ENCODE measurements around the gene PRR19.
"Not testable (repeated sequence)": the region's sequence is repeated elsewhere in the genome, so short reads cannot be mapped to it uniquely, and the experiment has no call there.

Gene PRR19

DNA sequence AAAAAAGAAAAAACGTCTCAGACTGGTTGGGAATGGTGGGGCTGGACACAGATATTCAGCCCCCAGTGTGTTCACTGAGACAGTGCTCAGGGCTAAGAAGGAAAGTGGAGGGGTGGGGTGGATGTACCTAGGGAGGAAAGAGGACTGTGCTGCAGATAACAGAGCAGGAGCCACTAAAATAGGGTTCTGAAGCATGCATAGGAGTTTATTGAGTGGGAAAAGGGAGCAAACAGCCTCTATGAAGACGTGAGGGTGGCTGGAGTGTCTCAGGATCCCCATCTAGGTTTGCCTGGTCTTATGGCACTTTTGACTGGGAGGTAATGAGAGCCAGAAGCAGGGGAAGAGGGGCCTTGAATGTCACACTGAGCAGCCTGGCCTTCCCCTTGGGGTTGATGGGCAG lies 26.9 kb downstream of the PRR19 start:
- DNase-seq, result no peak

DNA sequence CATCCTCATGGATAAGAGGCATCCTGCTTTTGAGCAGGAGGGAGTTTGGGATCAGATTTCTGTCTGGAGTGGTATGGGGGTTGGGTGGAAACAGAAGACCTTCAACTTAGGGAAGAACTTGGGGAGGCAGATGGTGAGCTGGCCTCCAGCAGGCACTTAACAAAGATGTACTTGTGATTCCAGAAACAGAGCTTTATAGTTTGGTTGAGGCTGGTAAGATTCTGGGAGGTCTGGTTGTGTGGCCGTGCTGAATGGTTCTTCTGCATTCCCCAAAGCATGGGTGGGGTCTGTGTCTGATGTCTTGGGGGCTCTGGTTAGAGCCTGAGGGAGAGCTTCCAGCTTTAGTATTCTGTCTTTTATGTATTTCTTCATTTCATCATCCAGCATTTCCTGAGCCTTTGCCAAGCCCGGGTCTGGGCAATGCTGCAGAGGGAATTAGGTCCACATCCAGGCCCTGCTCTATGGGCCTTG lies 28.3 kb downstream of the PRR19 start:
- DNase-seq, result no peak

DNA sequence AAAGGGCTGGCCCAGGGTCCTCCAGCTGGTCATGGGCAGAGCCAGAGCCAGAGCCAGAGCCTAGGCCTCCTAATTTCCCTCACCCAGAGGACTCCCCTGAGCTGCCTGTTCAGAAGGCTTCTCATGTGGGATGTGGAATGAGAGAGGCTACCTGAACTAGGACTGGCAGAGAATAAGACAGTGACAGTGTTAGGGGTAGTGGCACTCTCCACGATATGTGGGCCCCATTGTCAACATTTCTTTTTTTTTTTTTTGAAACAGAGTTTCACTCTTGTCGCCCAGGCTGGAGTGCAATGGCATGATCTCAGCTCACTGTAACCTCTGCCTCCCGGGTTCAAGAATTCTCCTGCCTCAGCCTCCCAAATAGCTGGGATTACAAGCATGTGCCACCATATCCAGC lies 29.4 kb downstream of the PRR19 start:
- DNase-seq, result not testable (repeated sequence)

DNA sequence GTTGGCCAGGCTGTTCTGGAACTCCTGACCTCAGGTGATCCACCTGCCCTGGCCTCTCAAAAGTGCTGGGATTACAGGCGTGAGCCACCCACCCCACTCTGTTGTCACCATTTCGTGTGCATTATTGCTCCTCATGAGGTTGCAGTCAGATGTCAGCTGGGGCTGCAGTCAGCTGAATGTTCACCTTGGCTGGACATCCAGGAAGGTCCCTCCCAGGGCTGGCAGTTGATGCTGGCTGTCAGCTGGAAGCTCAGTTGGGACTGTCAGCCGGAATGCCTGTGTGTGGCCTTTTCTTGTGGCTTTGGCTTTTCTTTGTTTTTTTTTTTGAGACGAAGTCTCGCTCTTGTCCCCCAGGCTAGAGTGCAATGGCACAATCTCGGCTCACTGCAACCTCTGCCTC lies 30.1 kb downstream of the PRR19 start:
- no peak for DNase-seq

DNA sequence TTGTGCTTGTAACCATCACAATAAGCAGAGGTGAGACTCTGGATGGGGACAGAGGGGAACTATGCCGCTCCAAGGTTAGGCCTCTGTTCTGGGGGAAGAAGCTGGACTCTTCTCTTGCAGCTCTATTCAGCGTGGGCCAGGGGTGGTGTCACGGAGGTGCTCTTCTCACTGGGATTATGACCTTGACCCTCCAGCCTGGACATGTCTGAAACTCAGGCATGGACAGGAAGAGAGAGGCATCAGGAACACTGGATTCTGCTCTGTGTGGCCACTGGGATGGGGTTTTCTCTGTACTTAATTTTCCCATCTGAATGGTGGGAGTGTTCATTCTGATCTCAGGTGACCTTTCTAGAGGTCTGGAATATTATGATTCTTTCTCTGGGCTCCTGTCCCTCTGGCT lies 31.1 kb downstream of the PRR19 start:
- DNase-seq, result no peak

DNA sequence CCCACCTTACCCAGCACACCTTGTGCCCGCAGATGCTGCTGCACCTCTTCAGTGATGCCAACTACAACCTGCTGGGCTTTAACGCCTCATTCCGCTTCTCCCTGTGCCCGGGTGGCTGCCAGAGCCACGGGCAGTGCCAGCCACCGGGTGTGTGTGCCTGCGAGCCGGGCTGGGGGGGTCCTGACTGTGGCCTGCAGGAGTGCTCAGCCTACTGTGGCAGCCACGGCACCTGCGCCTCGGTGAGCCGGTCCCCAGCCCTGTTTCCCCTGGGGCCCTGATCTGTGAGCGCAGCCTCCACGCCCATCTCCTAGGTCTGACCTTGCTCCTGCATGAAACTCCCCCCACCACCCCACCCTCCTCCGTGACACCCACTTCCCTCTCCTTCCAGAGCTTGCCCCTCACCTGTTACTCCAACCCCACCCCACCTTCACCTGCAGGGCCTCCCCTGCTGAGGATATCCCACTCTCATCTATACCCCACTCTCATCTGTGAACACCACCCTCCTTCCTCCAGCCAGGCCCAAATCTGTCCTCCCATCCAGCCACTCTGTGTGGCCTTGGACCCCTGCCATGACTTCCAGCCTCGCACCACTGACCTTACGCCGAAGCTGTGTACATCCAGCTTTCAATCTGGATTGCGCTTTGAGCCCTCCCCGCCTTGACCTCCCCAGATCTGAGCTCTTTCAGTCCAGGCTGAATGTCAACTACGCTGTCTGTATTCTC lies 32.2 kb downstream of the PRR19 start:
- no peak for DNase-seq

DNA sequence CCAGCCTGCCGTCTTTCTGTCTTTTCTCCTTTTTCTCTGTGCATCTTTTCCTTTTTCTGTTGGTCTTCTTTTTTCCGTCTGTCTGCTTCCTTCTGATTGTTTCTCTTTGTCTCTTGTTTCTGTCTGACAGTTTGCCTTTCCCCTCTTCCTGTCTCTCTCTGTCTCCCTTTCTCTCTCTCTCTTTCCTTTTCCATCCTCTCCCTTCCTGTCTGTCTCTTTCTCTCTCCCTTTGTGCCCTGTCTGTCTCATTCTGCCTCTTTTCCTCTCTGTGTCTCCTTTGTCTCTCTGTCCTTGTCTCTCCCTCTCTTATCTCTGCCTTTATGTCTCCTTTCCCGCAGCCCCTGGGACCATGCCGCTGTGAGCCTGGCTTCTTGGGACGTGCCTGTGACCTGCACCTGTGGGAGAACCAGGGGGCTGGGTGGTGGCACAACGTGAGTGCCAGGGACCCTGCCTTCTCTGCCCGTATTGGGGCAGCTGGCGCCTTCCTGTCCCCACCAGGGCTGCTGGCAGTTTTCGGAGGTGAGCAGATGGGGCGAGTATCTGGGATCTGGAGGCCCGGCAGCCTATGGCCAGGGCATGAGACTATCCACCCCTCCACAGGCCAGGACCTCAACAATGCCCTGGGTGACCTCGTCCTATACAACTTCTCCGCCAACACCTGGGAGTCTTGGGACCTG lies 32.9 kb downstream of the PRR19 start:
- DNase-seq, result no peak

DNA sequence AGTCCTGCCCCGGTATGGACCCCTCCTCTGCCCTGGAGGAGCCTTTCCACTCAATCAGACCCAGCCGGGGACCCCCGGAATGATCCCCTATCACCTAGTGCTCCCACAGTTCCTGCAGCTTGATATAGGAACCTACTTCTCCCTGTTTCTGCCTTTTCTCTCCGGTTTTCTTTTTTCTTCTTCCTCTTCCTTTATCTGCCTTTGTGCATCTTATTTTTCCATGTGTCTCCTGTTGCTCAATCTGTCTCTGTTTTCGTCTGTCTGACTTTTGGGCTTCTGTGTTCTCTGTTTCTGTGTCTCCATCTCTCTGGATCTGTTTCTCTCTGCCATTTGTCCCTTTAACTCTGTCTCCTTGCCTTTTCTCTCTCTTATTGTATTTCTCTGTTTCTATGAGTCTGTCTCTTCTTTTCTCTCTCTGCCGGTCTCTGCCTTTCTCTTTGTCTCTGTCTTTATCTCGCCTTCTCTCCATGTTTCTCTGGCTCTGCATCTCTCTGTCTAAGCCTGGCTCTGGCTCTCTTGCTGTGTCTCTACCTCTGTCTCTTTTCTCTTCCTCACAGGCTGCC lies 33.5 kb downstream of the PRR19 start:
- DNase-seq, result no peak

DNA sequence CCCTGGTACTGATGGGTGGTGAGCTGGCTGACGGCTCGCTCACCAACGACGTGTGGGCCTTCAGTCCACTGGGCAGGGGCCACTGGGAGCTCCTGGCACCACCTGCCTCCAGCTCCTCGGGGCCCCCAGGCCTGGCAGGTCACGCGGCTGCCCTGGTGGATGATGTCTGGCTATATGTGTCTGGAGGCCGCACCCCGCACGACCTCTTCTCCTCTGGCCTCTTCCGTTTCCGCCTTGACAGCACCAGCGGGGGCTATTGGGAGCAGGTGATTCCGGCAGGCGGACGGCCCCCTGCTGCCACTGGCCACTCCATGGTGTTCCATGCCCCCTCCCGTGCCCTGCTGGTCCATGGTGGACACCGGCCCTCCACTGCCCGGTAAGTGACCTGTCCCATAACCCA lies 34.0 kb downstream of the PRR19 start:
- DNase-seq, result no peak

DNA sequence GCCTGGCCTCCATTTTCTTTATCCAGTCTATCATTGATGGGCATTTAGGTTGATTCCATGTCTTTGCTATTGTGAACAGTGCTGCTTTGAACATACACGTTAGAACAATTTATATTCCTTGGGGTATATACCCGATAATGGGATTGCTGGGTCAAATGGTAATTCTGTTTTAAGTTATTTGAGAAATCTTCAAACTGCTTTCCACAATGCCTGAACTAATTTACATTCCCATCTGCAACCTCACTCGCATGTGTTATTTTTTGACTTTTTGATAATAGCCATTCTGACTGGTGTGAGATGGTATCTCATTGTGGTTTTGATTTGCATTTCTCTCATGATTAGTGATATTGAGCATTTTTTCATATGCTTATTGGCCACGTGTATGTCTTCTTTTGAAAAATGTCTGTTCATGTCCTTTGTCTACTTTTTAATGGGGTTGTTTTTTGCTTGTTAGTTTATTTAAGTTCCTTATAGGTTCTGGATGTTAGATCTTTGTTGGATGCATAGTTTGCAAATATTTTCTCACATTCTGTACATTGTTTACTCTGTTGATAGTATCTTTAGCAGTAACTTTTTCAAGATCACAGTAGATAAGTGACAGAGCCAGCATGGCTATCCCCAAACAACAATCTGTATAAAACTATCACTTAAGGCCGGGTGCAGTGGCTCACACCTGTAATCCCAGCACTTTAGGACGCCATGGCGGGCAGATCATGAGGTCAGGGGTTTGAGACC lies 37.4 kb downstream of the PRR19 start:
- not testable (repeated sequence) for DNase-seq

DNA sequence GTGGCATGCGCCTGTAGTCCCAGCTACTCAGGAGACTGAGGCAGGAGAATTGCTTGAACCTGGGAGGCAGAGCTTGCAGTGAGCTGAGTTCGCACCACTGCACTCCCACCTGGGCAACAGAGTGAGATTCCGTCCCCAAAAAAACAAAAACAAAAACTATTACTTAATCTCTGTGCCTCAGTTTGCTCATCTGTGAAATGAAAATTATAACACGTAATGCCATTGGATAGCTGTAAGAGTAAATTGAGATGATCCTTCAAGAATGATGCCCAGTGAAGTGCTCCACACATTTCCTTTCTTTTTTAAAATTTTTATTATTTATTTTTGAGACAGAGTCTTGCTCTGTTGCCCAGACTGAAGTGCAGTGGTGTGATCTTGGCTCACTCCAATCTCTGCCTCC lies 38.0 kb downstream of the PRR19 start:
- DNase-seq, result not testable (repeated sequence)

DNA sequence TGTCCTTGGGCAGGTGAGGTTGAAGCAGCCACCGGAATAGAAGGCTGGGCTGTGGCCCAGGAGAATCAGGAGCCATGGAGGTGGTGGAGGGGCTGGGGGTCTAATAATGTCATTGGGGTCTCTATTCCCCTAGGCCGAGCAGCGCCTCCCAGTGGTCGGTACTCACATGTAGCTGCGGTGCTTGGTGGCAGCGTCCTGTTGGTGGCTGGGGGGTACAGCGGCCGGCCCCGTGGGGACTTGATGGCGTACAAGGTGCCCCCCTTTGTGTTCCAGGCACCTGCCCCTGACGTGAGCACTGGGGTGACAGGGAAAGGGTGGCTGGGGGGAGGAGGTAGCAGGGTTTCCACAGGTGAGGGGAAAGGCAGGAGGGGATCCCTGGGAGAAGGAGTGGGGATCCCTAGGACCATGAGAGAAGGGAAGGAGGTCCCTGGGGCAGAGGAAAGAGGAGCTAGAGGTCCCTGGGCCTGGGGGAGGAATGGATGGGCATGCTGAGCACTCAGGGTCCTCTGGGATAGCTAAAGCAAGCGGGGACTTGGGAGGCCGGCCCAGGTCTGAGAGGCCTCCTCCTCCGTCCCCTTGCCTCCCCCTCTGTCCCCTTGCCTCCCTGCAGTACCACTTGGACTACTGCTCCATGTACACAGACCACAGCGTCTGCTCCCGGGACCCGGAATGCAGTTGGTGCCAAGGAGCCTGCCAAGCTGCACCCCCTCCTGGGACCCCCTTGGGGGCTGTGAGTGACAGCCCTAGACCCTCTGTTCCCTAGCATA lies 41.6 kb downstream of the PRR19 start:
- no peak for DNase-seq

DNA sequence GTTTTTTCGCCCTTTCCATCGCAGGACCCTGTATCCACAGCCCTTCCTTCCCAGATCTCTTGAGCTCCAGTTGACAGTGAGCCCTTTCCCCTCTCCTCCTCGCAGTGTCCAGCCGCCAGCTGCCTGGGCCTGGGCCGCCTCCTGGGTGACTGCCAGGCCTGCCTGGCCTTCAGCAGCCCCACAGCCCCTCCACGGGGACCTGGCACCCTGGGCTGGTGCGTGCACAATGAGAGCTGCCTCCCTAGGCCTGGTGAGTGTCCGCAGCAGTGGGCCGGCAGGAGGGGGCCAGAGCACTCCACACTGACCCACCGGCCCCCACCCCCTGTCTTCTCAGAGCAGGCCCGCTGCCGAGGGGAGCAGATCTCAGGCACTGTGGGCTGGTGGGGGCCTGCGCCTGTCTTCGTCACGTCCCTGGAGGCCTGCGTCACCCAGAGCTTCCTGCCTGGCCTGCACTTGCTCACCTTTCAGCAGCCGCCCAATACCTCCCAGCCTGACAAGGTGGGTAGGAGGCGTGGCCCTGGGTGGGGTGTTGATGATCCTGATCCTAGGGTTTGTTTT lies 42.5 kb downstream of the PRR19 start:
- no peak for DNase-seq

DNA sequence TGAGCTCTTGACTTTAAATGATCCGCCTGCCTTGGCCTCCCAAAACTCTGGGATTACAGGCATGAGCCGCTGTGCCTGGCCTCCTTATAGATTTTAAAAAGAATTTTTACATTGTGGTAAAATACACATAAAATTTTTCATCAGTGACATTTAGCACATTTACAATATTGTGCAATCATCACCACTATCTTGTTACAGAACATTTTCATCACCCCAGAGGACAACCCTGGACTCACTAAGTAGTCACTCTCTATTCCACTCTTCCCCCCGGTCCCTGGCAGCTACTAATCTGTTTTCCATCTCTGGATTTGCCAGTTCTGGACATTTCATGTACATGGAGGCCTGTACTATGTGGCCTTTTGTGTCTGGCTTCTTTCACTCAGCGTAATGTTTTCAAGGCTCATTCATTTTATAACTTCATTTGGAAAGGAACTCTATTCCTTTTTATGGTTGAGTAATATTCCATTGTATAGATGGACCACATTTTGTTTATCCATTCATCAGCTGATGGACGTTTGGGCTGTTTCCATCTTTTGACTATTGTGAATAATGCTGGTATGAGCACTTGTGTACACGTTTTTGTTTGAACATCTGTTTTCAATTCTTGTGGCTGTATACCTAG lies 43.4 kb downstream of the PRR19 start:
- DNase-seq, result no peak

DNA sequence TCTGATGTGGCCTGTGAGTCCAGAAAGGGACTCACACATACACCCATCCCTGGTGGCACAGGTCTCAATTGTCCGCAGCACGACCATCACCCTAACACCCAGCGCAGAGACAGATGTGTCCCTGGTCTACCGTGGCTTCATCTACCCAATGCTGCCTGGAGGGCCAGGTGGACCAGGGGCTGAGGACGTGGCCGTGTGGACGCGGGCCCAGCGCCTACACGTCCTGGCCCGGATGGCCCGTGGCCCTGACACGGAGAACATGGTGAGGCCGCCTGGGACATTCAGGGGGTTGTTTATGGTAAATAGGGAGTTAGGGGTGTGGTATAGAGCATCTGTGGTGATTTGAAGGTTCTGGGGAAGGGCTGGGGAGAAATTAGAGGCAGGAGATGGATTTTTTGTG lies 46.3 kb downstream of the PRR19 start:
- no peak for DNase-seq

DNA sequence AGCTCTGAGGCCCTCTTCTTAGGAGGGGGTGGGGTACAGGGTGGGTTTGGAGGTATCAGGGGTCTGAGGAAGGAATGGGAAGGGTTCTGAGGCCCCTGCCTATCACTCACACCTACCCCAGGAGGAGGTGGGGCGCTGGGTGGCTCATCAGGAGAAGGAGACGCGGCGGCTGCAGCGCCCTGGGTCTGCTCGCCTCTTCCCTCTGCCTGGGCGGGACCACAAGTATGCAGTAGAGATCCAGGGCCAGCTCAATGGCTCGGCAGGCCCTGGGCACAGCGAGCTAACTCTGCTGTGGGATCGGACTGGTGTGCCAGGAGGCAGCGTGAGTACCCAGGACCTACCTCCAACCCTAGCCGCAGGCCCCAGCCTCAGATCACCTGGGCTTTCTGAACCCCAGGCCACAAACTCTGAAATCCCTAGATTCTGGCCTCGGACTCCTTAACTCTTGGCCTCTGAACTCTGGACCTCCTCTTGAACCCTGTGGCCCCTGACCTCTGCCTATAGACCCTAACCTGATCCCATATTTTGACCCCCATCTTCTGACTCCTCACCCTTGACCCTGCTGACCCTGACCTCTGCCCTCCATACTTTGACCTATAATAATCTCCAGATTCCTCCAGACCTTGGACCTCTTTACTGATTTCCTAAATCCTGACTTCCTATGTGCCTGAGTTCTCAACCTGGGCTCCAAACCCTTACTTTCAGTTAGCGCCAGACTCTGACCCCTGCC lies 47.6 kb downstream of the PRR19 start:
- no peak for DNase-seq

DNA sequence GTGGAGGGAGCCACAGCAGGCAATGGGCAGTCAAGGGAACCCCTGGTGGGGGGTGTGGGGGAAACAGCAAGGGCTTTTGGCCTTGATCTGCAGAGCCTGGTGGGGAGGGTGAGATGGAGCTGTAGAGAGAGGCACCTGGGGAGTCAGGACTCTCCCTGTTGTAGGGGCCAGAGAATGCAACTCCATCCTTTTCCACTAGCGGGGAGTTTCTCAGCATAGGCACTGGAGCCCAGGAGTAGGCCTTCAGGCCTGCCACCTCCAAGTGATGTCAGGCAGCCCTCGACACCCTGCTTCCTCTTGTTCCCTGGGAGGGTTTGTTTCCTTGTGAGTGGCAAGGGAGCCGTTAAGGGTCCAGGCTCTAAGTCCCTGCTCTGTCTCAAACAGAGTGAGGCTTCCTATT lies 48.5 kb downstream of the PRR19 start:
- DNase-seq, result no peak

DNA sequence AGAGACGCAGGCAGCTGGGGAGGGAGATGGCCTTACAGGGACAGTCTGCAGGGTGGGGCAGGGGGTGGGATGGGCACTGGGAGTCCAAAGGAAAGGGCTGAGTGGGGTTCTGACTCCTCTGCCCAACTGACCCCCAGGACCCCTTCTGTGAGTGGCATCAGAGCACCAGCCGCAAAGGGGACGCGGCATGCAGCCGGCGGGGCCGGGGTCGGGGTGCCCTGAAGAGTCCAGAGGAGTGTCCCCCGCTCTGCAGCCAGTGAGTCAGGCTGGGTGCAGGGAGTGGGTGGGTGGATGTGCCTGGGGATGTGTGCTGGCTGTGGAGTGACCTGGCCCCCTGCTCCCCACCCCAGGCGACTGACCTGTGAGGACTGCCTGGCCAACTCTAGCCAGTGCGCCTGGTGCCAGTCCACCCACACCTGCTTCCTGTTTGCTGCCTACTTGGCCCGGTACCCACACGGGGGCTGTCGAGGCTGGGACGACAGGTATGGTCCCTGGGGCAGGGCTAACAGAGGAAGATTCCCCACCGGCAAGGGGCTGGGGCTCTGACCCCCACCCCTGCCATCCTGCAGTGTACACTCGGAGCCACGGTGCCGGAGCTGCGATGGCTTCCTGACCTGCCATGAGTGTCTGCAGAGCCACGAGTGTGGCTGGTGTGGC lies 49.3 kb downstream of the PRR19 start:
- DNase-seq, result no peak

DNA sequence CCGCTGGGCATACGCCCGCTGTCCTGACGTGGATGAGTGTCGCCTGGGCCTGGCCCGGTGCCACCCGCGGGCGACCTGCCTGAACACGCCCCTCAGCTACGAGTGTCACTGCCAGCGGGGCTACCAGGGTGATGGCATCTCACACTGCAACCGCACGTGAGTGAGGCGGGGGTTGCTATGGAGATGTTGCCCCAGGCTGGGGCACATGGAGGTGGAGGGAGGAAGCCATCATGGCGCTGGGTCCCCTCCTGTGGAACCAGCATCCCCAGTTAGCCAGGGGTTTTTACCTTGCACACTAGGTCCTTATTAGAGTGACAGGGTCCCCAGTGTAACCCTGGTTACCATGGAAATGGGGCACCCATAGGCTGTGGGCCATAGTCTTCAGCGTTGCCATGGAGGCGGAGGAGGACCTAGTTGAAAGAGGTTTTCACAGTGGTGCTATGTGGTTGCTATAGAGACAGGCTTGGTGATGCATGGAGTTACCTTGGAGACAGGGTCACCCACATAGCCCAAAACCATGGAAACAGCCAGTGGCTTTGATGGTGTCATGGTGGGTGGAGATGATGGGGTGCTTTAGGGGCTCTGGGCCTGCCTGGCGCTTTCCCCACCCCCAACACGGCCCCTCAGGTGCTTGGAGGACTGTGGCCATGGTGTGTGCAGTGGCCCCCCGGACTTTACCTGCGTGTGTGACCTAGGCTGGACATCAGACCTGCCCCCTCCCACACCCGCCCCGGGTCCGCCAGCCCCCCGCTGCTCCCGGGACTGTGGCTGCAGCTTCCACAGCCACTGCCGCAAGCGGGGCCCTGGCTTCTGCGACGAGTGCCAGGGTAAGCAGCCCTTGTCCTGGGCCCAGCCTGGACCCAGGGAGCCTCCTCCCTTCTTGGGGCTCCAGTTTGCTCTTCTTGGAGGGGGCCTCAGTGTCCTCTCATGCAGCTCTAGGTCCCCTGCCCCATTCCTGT lies 50.6 kb downstream of the PRR19 start:
- DNase-seq, result peak; percentile 93

Data from NCI-H1105 (cell line).